ENCODE data around the gene HYAL3. TPM values are rescaled to one million over a fixed set of nuclear protein-coding genes. Genes with fewer than 3 reads are reported as not detected.
A peak's percentile ranks its signal among the peaks of the same experiment; 100 is the strongest.

Gene HYAL3
- total RNA-seq, 2 donors from 2014 or later: 0.74 to 3.5 TPM

- TF ChIP-seq CTCF (IDR thresholded peaks at IDR 0.05): no peak
- DNase-seq (ENCODE audit: low spot score): no peak
- Histone ChIP-seq H3K4me1 (peaks cover 0 to 47% of the 10 kb centered on the region in 2 donors), H3K27me3 (no peaks in the 10 kb centered on the region), H3K27ac (no peak overlapping the region), H3K4me3 (no peak overlapping the region), H3K36me3 (no peaks in the 10 kb centered on the region), H3K9me3 (no peaks in the 10 kb centered on the region)
Measured at GRCh38 chr3:50342813-50343633, 43.8 kb upstream of the HYAL3 start.

GRCh38 chr3:50341996-50342650 lies 42.9 kb upstream of the HYAL3 start:
- H3K9me3 ChIP-seq: no peaks in the 10 kb centered on the region
- H3K27me3 ChIP-seq: no peaks in the 10 kb centered on the region
- no peaks in the 10 kb centered on the region for H3K36me3 ChIP-seq
- no peak overlapping the region for H3K27ac ChIP-seq
- no peak overlapping the region for H3K4me3 ChIP-seq
- H3K4me1 ChIP-seq: peaks cover 0 to 51% of the 10 kb centered on the region in 2 donors
- TF ChIP-seq CTCF (IDR thresholded peaks at IDR 0.05): no peak
- DNase-seq (ENCODE audit: low spot score): no peak

GRCh38 chr3:50341537-50341936 lies 42.3 kb upstream of the HYAL3 start:
- H3K27ac ChIP-seq: peak overlapping the region in 1 of 2 donors; percentile 99
- no peaks in the 10 kb centered on the region for H3K36me3 ChIP-seq
- no peak for DNase-seq (ENCODE audit: low spot score)
- no peaks in the 10 kb centered on the region for H3K27me3 ChIP-seq
- no peak for TF ChIP-seq CTCF (IDR thresholded peaks at IDR 0.05)
- H3K4me1 ChIP-seq: peaks cover 0 to 54% of the 10 kb centered on the region in 2 donors
- no peaks in the 10 kb centered on the region for H3K9me3 ChIP-seq
- peak overlapping the region in 1 of 2 donors; percentile 57 for H3K4me3 ChIP-seq

GRCh38 chr3:50340448-50341329 lies 41.5 kb upstream of the HYAL3 start, which contains the start of gene RASSF1:
RASSF1 (minus strand) TSS chr3:50340836; CDS start chr3:50340805, 31 bp downstream.
- Histone ChIP-seq H3K9me3 (no peaks in the 10 kb centered on the region), H3K27ac (peak within 1 kb of the TSS; percentile 99), H3K4me1 (peaks cover 0 to 58% of the 10 kb centered on the region in 2 donors), H3K27me3 (no peaks in the 10 kb centered on the region), H3K4me3 (peak within 1 kb of the TSS; percentile 52 to 57), H3K36me3 (no peaks in the 10 kb centered on the region)
- no peak for TF ChIP-seq CTCF (IDR thresholded peaks at IDR 0.05)
- DNase-seq (ENCODE audit: low spot score): peak; percentile 83

GRCh38 chr3:50340147-50340447 lies 40.9 kb upstream of the HYAL3 start:
- H3K27ac ChIP-seq: peak overlapping the region; percentile 99
- H3K4me3 ChIP-seq: peak overlapping the region; percentile 52 to 57
- H3K4me1 ChIP-seq: peaks cover 0 to 58% of the 10 kb centered on the region in 2 donors

More at GRCh38 chr3:50340147-50340447, 40.9 kb upstream of the HYAL3 start:
- no peaks in the 10 kb centered on the region for H3K9me3 ChIP-seq
- DNase-seq (ENCODE audit: low spot score): no peak
- no peak for TF ChIP-seq CTCF (IDR thresholded peaks at IDR 0.05)
- no peaks in the 10 kb centered on the region for H3K36me3 ChIP-seq
- H3K27me3 ChIP-seq: no peaks in the 10 kb centered on the region

Measured in right atrium auricular region (tissue), 2 donors.